ENCODE measurements around the gene UBL4B. TPM values are rescaled to one million over a fixed set of nuclear protein-coding genes. Genes with fewer than 3 reads are reported as not detected.
A peak's percentile ranks its signal among the peaks of the same experiment; 100 is the strongest.

Gene UBL4B
- total and polyA plus RNA-seq, 12 donors = not detected

- Histone ChIP-seq H3K36me3 (no peaks in the 10 kb centered on the region), H3K4me1 (peaks cover 9 to 29% (median 18%) of the 10 kb centered on the region in 9 donors), H3K27me3 (peaks cover 0 to 68% (median 47%) of the 10 kb centered on the region in 7 donors), H3K4me3 (peak overlapping the region; percentile 59 to 80 (median 68)), H3K27ac (peak overlapping the region in 3 of 10 donors; percentile 19 to 72 (median 58)), H3K9me3 (no peaks in the 10 kb centered on the region)
- DNase-seq (no peak), ATAC-seq (no peak)
- intact Hi-C loops (cut with DNase I) = no loop called here
- TF ChIP-seq, protein P1, sequence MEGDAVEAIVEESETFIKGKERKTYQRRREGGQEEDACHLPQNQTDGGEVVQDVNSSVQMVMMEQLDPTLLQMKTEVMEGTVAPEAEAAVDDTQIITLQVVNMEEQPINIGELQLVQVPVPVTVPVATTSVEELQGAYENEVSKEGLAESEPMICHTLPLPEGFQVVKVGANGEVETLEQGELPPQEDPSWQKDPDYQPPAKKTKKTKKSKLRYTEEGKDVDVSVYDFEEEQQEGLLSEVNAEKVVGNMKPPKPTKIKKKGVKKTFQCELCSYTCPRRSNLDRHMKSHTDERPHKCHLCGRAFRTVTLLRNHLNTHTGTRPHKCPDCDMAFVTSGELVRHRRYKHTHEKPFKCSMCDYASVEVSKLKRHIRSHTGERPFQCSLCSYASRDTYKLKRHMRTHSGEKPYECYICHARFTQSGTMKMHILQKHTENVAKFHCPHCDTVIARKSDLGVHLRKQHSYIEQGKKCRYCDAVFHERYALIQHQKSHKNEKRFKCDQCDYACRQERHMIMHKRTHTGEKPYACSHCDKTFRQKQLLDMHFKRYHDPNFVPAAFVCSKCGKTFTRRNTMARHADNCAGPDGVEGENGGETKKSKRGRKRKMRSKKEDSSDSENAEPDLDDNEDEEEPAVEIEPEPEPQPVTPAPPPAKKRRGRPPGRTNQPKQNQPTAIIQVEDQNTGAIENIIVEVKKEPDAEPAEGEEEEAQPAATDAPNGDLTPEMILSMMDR (IDR thresholded peaks at IDR 0.05) = no peak
- 34 to 42% methylated on average over 15 of the region's 15 CpGs for WGBS, 2 donors
These were observed 29.0 kb upstream of the UBL4B start for GRCh38 chr1:110083061-110083865.

GRCh38 chr1:110083866-110084226 is 28.4 kb upstream of the UBL4B start:
- DNase-seq (no peak), ATAC-seq (peak in 6 of 8 donors; percentile 21 to 53 (median 35))
- WGBS, 2 donors = 8 to 17% methylated on average over 37 of the region's 37 CpGs
- TF ChIP-seq, protein P1 (IDR thresholded peaks at IDR 0.05) = no peak
- Histone ChIP-seq H3K9me3 (no peaks in the 10 kb centered on the region), H3K27me3 (peaks cover 0 to 68% (median 43%) of the 10 kb centered on the region in 7 donors), H3K4me3 (peak overlapping the region; percentile 59 to 80 (median 68)), H3K36me3 (no peaks in the 10 kb centered on the region), H3K4me1 (peaks cover 11 to 34% (median 20%) of the 10 kb centered on the region in 9 donors), H3K27ac (peak overlapping the region in 7 of 10 donors; percentile 6 to 75 (median 49))
- intact Hi-C loops (cut with DNase I) = no loop called here

DNA sequence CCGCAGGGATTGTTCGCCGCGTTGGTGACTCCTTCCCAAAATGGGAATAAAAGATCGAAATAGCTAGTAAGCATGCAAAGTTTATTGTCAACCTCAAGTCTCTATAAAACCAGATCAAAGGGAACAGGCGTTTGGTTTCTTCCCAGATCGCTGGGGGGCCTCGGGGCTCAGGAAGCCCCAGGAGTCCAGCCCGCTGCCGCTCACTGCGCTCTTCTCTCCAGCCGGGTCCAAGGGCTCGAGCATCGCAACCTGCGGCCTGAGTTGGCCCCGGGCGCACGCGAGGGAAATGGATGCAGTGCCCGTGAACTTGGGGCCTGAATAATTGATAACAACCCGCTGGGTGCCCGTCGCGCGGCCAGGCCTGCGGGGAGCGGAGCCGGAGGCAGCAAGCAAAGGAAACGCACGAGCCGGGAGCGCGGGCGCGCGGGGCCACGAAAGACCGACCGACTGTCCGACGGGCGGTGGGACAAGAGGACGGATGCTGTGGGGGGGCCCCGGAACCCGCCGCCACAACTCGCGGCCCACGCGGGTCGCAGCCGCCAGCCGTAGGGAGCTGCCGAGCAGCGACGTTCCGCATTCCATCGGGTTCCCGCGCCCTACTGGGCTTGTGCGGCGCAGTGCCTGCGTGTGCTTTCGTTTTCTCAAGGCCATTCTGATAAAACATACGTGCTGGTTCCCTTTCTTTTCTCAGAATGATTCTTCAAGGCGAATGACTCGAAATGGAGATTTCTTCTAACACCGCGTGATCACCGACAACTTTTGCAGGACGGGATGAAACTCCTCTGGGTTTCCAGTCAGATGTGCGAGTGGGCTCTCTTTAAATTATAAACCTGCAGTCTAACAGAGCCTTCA is 27.8 kb upstream of the UBL4B start:
- H3K27me3 ChIP-seq = peaks cover 0 to 68% (median 43%) of the 10 kb centered on the region in 7 donors
- peak; percentile 68 to 80 (median 76) for ATAC-seq
- intact Hi-C loops (cut with DNase I) = no loop called here
- peak overlapping the region in 9 of 10 donors; percentile 6 to 75 (median 58) for H3K27ac ChIP-seq
- H3K9me3 ChIP-seq = no peaks in the 10 kb centered on the region
- peak; percentile 44 to 48 for DNase-seq
- peak overlapping the region; percentile 59 to 80 (median 68) for H3K4me3 ChIP-seq
- no peaks in the 10 kb centered on the region for H3K36me3 ChIP-seq
- H3K4me1 ChIP-seq = peaks cover 11 to 34% (median 21%) of the 10 kb centered on the region in 9 donors
- TF ChIP-seq, protein P1 (IDR thresholded peaks at IDR 0.05) = no peak
- 2 to 4% methylated on average over 72 of the region's 72 CpGs for WGBS, 2 donors

DNA sequence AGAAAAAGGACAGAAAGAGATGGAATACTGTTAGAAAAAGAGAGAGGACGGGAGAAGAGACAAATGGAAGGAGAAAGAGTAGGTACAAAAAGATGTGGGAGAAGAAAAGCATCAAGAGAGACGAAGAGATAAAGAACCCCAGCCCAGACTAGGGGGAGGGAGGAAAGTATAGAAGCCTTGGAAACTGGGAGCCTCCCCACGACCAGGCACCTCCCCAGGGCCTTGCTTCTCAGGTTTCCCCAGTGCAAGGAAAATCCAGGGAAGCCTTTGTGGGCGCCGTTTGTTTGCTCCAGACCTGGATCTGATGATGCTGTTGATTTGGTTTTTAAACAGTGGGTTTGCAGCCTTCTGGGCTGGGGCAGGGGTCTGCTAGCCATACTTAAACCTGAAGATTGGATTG is 26.6 kb upstream of the UBL4B start:
- intact Hi-C loops (cut with DNase I) = no loop called here
- DNase-seq (no peak), ATAC-seq (no peak)
- 74 to 88% methylated on average over 5 of the region's 5 CpGs for WGBS, 2 donors
- peaks cover 11 to 34% (median 21%) of the 10 kb centered on the region in 9 donors for H3K4me1 ChIP-seq
- no peaks in the 10 kb centered on the region for H3K36me3 ChIP-seq
- no peak overlapping the region for H3K27ac ChIP-seq
- TF ChIP-seq, protein P1 (IDR thresholded peaks at IDR 0.05) = no peak
- H3K9me3 ChIP-seq = no peaks in the 10 kb centered on the region
- H3K4me3 ChIP-seq = no peak overlapping the region
- H3K27me3 ChIP-seq = peaks cover 0 to 68% (median 43%) of the 10 kb centered on the region in 7 donors

Data from heart right ventricle (tissue), 16 donors.